Stimulated activated naive CD4-positive, alpha-beta T cell (primary cell): Measurements from ENCODE around the gene LZIC.
A peak's percentile ranks its signal among the peaks of the same experiment; 100 is the strongest.
"Not testable (repeated sequence)": the region's sequence is repeated elsewhere in the genome, so short reads cannot be mapped to it uniquely, and the experiment has no call there.

Experiments used
- DNase-seq, 6 experiments: peaks; one replicate each; lab custom pipeline; 2025; lab: John Stamatoyannopoulos, UW

LZIC gene

DNA sequence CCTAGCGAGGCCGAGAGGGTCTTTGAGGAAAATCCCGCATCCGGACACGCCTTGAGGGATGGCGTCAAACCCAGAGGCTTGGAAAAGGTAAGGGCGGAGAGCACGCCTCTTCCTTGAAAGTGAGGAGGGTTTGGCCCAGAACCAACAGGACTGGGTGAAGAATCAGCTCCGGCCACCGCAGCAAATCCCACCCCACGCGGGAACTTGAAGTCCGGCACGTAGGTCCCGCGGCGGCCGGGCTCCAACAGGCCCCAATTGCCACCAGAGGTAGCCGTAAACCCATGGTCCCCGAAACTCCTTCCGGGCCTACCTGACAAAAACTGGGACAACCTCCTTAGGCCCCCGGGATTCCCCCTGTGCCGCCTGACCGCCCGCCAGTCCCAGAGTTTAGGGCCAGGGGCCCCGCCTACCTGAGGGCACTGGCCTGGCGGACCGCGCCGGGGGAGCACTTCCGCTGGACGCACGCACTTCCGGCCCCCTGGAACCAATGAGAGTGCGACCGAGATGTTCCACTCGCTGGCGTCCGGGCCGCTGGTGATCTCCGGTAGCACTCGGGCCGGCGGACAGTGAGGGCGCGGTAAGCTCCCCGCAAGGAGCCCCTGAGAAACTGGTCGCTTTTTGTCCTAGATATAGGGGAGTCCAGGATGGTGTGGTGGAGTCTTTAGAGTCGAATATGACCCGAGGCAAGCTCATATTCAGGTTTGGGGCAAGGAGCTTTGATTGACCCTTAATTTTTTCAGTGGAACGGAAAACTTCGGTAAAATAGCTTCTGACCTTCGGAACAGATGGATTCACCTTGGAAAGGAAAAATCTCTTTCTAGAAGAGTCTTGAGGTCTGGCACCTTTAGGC, at the start of gene LZIC, which contains the start of gene NMNAT1:
TSS of gene LZIC (minus strand) at position 453 of the 850 bp plus-strand sequence. CDS start 6,772 bp downstream, outside the sequence.
TSS of gene NMNAT1 (plus strand) at position 537 of the 850 bp plus-strand sequence. CDS start 28,599 bp downstream, outside the sequence.
- peak; percentile 65 to 83 (median 76) for DNase-seq

DNA sequence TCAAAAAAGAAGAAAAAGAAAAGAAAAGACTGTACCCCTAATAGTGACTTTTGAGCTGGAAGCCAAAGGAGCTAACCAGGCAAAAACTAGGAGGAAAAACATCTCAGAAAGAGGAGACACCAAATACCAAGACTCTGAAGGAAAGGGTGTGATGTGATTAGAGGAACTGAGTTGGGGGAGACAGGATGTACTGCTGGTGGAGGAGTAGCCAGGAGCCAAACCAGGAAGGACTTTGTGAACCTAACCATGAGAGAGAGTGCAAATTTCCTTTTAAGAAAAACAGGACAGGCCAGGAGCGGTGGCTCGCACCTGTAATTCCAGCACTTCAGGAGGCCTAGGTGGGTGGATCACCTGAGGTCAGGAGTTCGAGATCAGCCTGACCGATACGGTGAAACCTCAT, 49.7 kb upstream of the LZIC start:
- no peak for DNase-seq

- DNase-seq, result no peak
These were observed 47.8 kb upstream of the LZIC start for GRCh38 chr1:9990944-9991343.

DNA sequence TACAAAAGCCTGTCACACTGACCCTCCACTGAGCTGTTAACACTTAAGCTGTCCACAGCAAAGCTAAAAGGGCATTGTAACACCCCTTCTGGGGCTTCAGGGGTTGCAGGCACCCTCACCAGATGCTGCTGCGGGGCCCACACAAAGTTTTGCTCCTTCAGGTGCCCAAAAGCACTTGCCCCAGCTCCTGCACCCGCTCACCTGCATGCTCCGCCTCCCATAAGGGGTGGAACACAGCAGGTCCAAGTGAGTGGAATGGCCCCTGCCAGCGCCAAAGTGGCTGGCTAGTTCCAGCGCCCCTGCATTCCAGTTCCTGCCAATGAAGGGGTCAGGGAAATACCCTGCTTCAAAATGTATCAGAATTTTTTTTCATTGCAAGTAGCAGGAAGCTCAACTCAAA, 46.6 kb upstream of the LZIC start:
- no peak for DNase-seq

- DNase-seq, result no peak
These were observed 41.8 kb upstream of the LZIC start for GRCh38 chr1:9985001-9985400.

GRCh38 chr1:9984253-9984652, 41.1 kb upstream of the LZIC start:
- no peak for DNase-seq

- no peak for DNase-seq
These were observed 17.7 kb upstream of the LZIC start for GRCh38 chr1:9960706-9961562.

GRCh38 chr1:9960011-9960410, 16.8 kb upstream of the LZIC start:
- DNase-seq, result no peak

DNA sequence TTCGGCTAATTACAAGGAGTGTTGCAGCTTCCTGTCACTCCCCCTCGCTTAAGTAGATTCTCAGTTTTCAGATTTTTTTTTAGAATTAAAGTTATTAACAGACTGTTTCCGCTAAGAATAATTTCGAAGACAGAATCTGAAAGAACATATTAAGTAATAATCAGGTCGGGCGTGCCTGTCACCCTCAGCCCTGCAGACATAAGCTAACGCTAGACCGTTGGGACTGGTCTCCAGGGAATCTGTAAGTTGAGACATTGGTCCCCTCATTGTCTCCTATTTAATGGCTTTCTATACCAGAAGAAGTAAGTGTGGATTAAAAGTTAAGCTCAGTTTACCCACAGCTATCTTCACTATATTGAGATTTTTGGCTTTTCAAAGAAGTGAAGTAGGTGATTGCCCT, 14.5 kb upstream of the LZIC start:
- DNase-seq, result no peak

DNA sequence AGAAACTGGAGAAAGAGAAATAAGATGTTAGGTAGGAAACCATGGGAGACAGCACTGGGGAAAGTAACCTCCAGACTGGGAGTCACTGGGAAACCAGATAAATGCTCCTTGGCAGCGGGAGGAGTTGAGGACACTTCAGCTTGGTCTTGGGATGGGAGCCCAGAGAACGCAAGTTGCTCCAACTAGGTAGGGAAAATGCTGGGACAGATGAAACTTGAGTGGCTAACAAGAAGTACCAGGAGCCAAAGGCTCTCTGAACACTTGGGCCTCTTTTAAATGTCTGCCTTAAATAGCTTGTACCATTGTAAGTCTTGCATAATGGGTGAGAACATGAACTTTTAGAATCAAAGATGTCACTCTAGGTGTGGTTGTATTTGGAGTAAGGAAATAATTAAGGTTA, 3.1 kb upstream of the LZIC start:
- DNase-seq, result no peak

- DNase-seq, result peak in 4 of 6 experiments; percentile 3 to 41 (median 24)
These were observed 722 bp downstream of the LZIC start for GRCh38 chr1:9942399-9942938.

GRCh38 chr1:9929431-9930385, 13.5 kb downstream of the LZIC start:
- DNase-seq, result no peak

GRCh38 chr1:9927259-9927658, 15.9 kb downstream of the LZIC start:
- no peak for DNase-seq

GRCh38 chr1:9922342-9922741, 20.8 kb downstream of the LZIC start:
- no peak for DNase-seq

- no peak for DNase-seq
These were observed 22.6 kb downstream of the LZIC start for GRCh38 chr1:9920606-9921005.

- DNase-seq, result no peak
These were observed 25.3 kb downstream of the LZIC start for GRCh38 chr1:9917901-9918300.

- DNase-seq, result not testable (repeated sequence)
These were observed 25.7 kb downstream of the LZIC start for GRCh38 chr1:9917495-9917894.

DNA sequence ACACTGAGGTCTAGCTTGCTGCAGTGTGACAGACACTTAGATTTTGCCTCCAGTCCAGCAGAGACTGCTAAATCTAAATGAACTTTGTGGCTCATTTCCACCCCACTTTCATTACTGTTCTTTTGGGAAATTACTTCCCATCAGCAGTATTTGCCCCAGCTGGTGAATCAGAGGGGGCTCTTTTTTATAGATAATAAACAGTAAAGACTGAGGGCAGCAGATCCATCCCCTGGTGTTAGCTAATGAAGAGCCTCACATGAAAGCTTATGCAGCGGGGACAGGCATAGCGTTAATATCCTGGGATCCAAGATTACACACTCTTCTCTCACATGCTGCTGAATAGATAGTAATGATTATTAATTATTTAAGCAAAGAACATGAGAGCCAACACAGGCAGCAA, 26.7 kb downstream of the LZIC start:
- DNase-seq, result no peak

DNA sequence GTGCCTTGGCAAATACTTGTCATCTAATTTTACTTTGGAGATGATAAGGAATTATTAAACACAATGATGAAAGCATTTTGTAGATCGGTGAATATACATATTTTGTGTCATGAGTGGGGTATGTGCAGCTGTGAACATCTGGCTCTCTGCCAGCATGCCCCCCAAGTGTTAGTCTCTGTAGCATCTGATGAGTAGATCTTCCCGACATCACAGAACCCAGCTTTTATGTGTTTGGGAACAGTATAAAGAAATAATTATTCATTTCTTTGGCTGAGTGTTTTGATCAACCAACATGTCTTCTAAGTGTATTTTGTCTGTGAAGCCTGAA, 28.6 kb downstream of the LZIC start:
- no peak for DNase-seq

DNA sequence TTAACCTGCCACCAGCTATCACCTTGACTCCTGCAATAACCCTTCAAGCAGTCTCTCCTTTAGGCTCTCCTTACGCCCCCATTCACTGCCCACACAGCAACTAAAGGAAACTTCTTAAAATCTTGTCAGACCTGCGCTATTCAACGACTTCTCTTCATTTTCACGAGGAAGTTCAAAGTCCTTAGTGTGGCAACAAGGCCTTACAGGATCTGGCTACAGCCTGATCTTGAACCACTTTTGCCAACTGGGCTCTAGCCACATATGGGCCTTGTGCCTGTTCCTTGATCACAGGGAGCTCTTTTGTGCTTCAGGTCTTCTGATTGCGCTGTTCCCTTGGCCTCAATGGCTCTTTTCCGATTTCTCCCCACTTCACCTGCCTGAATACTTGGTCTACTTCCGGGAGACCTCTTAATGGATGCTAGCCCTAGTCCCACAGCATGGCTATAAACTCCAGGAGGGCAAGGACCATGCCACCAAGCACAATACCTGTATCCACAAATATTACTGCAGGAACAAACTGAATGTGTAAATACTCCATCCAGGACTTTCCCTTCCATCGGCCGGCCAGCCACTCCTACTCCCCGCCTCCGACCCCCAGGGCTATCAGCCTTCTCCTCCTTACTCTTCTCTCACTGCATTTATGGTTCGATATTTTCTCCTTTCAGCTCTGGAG, 30.8 kb downstream of the LZIC start:
- DNase-seq, result no peak
